T-helper 9 cell (primary cell): ENCODE measurements around the gene KCNN1.
A peak's percentile ranks its signal among the peaks of the same experiment; 100 is the strongest.
"Not testable (repeated sequence)": the region's sequence is repeated elsewhere in the genome, so short reads cannot be mapped to it uniquely, and the experiment has no call there.

Source experiments
- DNase-seq: peaks from one replicate; pipeline ENCODE4 v3.0.0-alpha.2; 2020

Gene KCNN1

GRCh38 chr19:18001777-18002345 is 35.0 kb downstream of the KCNN1 start:
- DNase-seq = no peak

GRCh38 chr19:18002347-18002850 is 35.5 kb downstream of the KCNN1 start:
- DNase-seq = no peak

- not testable (repeated sequence) for DNase-seq
Measured at GRCh38 chr19:18005750-18006149, 38.8 kb downstream of the KCNN1 start.

GRCh38 chr19:18007044-18007916 is 40.4 kb downstream of the KCNN1 start:
- peak; percentile 80 for DNase-seq

- peak; percentile 85 for DNase-seq
Measured at GRCh38 chr19:18007917-18008673, 41.2 kb downstream of the KCNN1 start, which contains the start of gene ARRDC2. Gene ARRDC2 (plus strand): TSS chr19:18008170. CDS start chr19:18008311, 141 bp downstream.

- no peak for DNase-seq
Measured at GRCh38 chr19:18008814-18009213, 41.9 kb downstream of the KCNN1 start.

- no peak for DNase-seq
Measured at GRCh38 chr19:18009412-18010066, 42.6 kb downstream of the KCNN1 start.

- DNase-seq = no peak
Measured at GRCh38 chr19:18010149-18010548, 43.2 kb downstream of the KCNN1 start.

GRCh38 chr19:18013210-18014111 is 46.6 kb downstream of the KCNN1 start:
- no peak for DNase-seq

- no peak for DNase-seq
Measured at GRCh38 chr19:18014197-18014596, 47.3 kb downstream of the KCNN1 start.

GRCh38 chr19:18016209-18016910 is 49.5 kb downstream of the KCNN1 start:
- no peak for DNase-seq

GRCh38 chr19:18017275-18018083 is 50.6 kb downstream of the KCNN1 start:
- no peak for DNase-seq

- DNase-seq = no peak
Measured at GRCh38 chr19:18020212-18021085, 53.5 kb downstream of the KCNN1 start.

- peak; percentile 72 for DNase-seq
Measured at GRCh38 chr19:18021121-18021755, 54.3 kb downstream of the KCNN1 start.

- DNase-seq = peak; percentile 72
Measured at GRCh38 chr19:18023622-18024251, 56.8 kb downstream of the KCNN1 start.

- no peak for DNase-seq
Measured at GRCh38 chr19:18027151-18027550, 60.2 kb downstream of the KCNN1 start.

- DNase-seq = no peak
Measured at GRCh38 chr19:18029617-18030338, 62.9 kb downstream of the KCNN1 start.
